SK-N-SH (cell line): Measurements from ENCODE around the gene LRRC8E. TPM values are rescaled to one million over a fixed set of nuclear protein-coding genes. Genes with fewer than 3 reads are reported as not detected.

Experiments used
- CTCF ChIA-PET: fragments of 300-600, 350-600 bp; formaldehyde crosslinking; extraction: SDS; loops from one replicate; lab custom pipeline; 2021; lab: Yijun Ruan, JAX
- POLR2A ChIA-PET: fragments of 350-600 bp; sonication (Branson Sonifier 250); formaldehyde crosslinking; extraction: SDS; loops from one replicate; lab custom pipeline; 2020; ENCODE audit warnings: antibody characterized with exemption, inconsistent platforms; lab: Yijun Ruan, JAX
- DNase-seq: peaks from one replicate; pipeline ENCODE4 v3.0.0; 2012
- H2AFZ ChIP-seq: fragments of 200-600 bp; sonication (generic); 2 replicates; pipeline ENCODE4 v1.8.1; 2016; ENCODE audit warnings: antibody characterized with exemption, mild to moderate bottlenecking, low read depth
- H3F3A ChIP-seq: fragments of 200-600 bp; sonication (generic); replicated peaks from 2 replicates; pipeline ENCODE3; 2016; ENCODE audit warnings: antibody characterized with exemption, mild to moderate bottlenecking; ENCODE audit not compliant: insufficient read depth
- H3K27ac ChIP-seq, 2 experiments: fragments of 200-500 bp in 1 of 2; fragments of 200-600 bp in 1 of 2; sonication (Bioruptor generic) in 1 of 2; sonication (generic), shearing (Covaris generic) in 1 of 2; 2 replicates each; pipeline versions ENCODE4 v1.5.1 to v1.6.1; 2014 to 2016; ENCODE audit warnings: low read depth in 2 of 2, inconsistent platforms in 1 of 2, low read length in 1 of 2, mild to moderate bottlenecking in 1 of 2, mixed read lengths in 1 of 2
- H3K27me3 ChIP-seq: fragments of 200-600 bp; sonication (generic), shearing (Covaris generic); 2 replicates; pipeline ENCODE4 v1.6.1; 2016; ENCODE audit warnings: mixed run types; ENCODE audit not compliant: insufficient read depth
- H3K36me3 ChIP-seq, 2 experiments: fragments of 200-500 bp in 1 of 2; fragments of 200-600 bp in 1 of 2; sonication (Bioruptor generic) in 1 of 2; sonication (generic) in 1 of 2; replicated peaks in 1 of 2; 2 replicates each; pipeline versions ENCODE3 to v1.5.1; 2014 to 2016; ENCODE audit warnings: low read length in 1 of 2, mild to moderate bottlenecking in 1 of 2; ENCODE audit not compliant: insufficient read depth in 2 of 2, control insufficient read depth in 1 of 2
- H3K4me1 ChIP-seq, 2 experiments: fragments of 200-500 bp in 1 of 2; fragments of 200-600 bp in 1 of 2; sonication (Bioruptor generic) in 1 of 2; sonication (generic), shearing (Covaris generic) in 1 of 2; 2 replicates each; pipeline versions ENCODE4 v1.5.1 to v1.6.1; 2014 to 2016; ENCODE audit warnings: low read depth in 1 of 2, low read length in 1 of 2, mixed run types in 1 of 2; ENCODE audit not compliant: insufficient read depth in 2 of 2, control insufficient read depth in 1 of 2
- H3K4me2 ChIP-seq: fragments of 200-600 bp; sonication (generic), shearing (Covaris generic); 2 replicates; pipeline ENCODE4 v1.6.1; 2017; ENCODE audit warnings: mixed run types
- H3K4me3 ChIP-seq, 2 experiments: fragments of 200-500 bp in 1 of 2; fragments of 200-600 bp in 1 of 2; sonication (Bioruptor generic) in 1 of 2; sonication (generic), shearing (Covaris generic) in 1 of 2; 2 replicates each; pipeline versions ENCODE4 v1.5.1 to v1.8.1; 2014 to 2016; ENCODE audit warnings: low read depth in 2 of 2, inconsistent platforms in 1 of 2, low read length in 1 of 2, mild to moderate bottlenecking in 1 of 2, mixed read lengths in 1 of 2, moderate library complexity in 1 of 2
- H3K79me2 ChIP-seq: fragments of 200-600 bp; sonication (generic); 2 replicates; pipeline ENCODE4 v1.8.1; 2017; ENCODE audit warnings: mild to moderate bottlenecking; ENCODE audit not compliant: insufficient read depth
- H3K9ac ChIP-seq: fragments of 200-600 bp; sonication (generic); 2 replicates; pipeline ENCODE4 v1.6.1; 2017; ENCODE audit warnings: mixed run types
- H3K9me2 ChIP-seq: fragments of 200-600 bp; sonication (generic); 2 replicates; pipeline ENCODE4 v1.6.1; 2017; ENCODE audit warnings: mixed run types
- H3K9me3 ChIP-seq: fragments of 200-600 bp; sonication (generic); 2 replicates; pipeline ENCODE4 v1.6.1; 2017; ENCODE audit warnings: mixed run types, mild to moderate bottlenecking, moderate library complexity
- H4K20me1 ChIP-seq: fragments of 200-600 bp; sonication (generic); 2 replicates; pipeline ENCODE4 v1.6.1; 2017; ENCODE audit warnings: mild to moderate bottlenecking, mixed run types; ENCODE audit not compliant: insufficient read depth
- EZH2phosphoT487 ChIP-seq: fragments of 200-600 bp; sonication (generic); IDR thresholded peaks from 2 replicates; pipeline ENCODE4 v1.6.1; 2017; ENCODE audit warnings: low read depth, mixed run types, mild to moderate bottlenecking, antibody characterized with exemption, moderate library complexity, borderline replicate concordance
- FOSL2 ChIP-seq: IDR thresholded peaks from 2 replicates; pipeline ENCODE4 v1.4.0; 2012; ENCODE audit warnings: low read depth, mild to moderate bottlenecking, moderate library complexity, borderline replicate concordance
- FOXJ3 ChIP-seq: sonication (generic); formaldehyde crosslinking; IDR thresholded peaks from 2 replicates; pipeline ENCODE4 v1.5.1; 2020; ENCODE audit warnings: mild to moderate bottlenecking, missing genetic modification reagents
- IRF3 ChIP-seq: fragments of 150-350 bp; IDR thresholded peaks from 2 replicates; pipeline ENCODE4 v1.6.1; 2016; ENCODE audit warnings: mild to moderate bottlenecking, low read depth, low read length
- JUND ChIP-seq: IDR thresholded peaks from 2 replicates; pipeline ENCODE4 v1.4.0; 2012
- MAX ChIP-seq: IDR thresholded peaks from 2 replicates; pipeline ENCODE4 v1.4.0; 2012; ENCODE audit warnings: low read depth
- NFIC ChIP-seq: IDR thresholded peaks from 2 replicates; pipeline ENCODE4 v1.4.0; 2012; ENCODE audit warnings: borderline replicate concordance
- POLR2AphosphoS5 ChIP-seq: IDR thresholded peaks from 2 replicates; pipeline ENCODE4 v1.6.1; 2012; ENCODE audit warnings: low read depth, low read length
- RCOR1 ChIP-seq: fragments of 150-350 bp; IDR thresholded peaks from 2 replicates; pipeline ENCODE4 v1.6.1; 2017; ENCODE audit warnings: antibody characterized with exemption, low read length
- TCF12 ChIP-seq: IDR thresholded peaks from 2 replicates; pipeline ENCODE4 v1.4.0; 2012
- TEAD4 ChIP-seq: IDR thresholded peaks from 2 replicates; pipeline ENCODE4 v1.4.0; 2012; ENCODE audit warnings: mild to moderate bottlenecking, borderline replicate concordance; ENCODE audit not compliant: insufficient read depth
- ZBTB33 ChIP-seq: IDR thresholded peaks from 2 replicates; pipeline ENCODE4 v1.4.0; 2012; ENCODE audit warnings: low read depth, borderline replicate concordance
- WGBS: methylation state at CpG from one replicate; pipeline ENCODE4 v1.1.6; 2017; ENCODE audit warnings: low lambda C conversion rate; 5-methylcytosine and 5-hydroxymethylcytosine counted together
- polyA plus RNA-seq, 3 experiments: library from polyadenylated mRNA; depleted of rRNA; stranded (reverse); fragments of >200 nt; gene quantifications; 2 replicates each; pipeline ENCODE4 v1.2.3, GENCODE V29; 2012

The LRRC8E gene
- polyA plus RNA-seq, 1 of the 3 experiments (the other 2 are of a cell fraction), result 0.02 TPM

GRCh38 chr19:7868671-7869452, 19.4 kb upstream of the LRRC8E start:
- no peaks in the 10 kb centered on the region for H3K27me3 ChIP-seq

GRCh38 chr19:7869453-7869909, 18.8 kb upstream of the LRRC8E start:
- POLR2A ChIA-PET, result interaction anchor here (1.9 kb wide), 1 partner anchor 51 kb away, joined by 8 read pairs; the partner anchor contains the start of gene SNAPC2
- 83% methylated on average over 16 of the region's 47 CpGs for WGBS
- H3K4me2 ChIP-seq, result no peak overlapping the region
- no peak overlapping the region for H3K4me3 ChIP-seq
- peaks cover 14% of the 10 kb centered on the region for H3F3A ChIP-seq
- no peak overlapping the region for H2AFZ ChIP-seq
- no peaks in the 10 kb centered on the region for H4K20me1 ChIP-seq
- H3K27me3 ChIP-seq, result no peaks in the 10 kb centered on the region
- no peaks in the 10 kb centered on the region for H3K9me3 ChIP-seq
- no peaks in the 10 kb centered on the region for H3K36me3 ChIP-seq
- no peak overlapping the region for H3K27ac ChIP-seq
- H3K79me2 ChIP-seq, result no peaks in the 10 kb centered on the region
- no peaks in the 10 kb centered on the region for H3K9me2 ChIP-seq
- CTCF ChIA-PET, result interaction anchor here (1.0 to 1.9 kb wide), 3 partner anchors 16 to 189 kb away, joined by 3 to 5 read pairs (median 3); partner anchors contain the start of gene TRAPPC5
- no peak overlapping the region for H3K9ac ChIP-seq
- peaks cover 0 to 26% of the 10 kb centered on the region in 2 experiments; a peak in 2 of 4 replicates for H3K4me1 ChIP-seq
- TF ChIP-seq TEAD4 (no peak), MAX (no peak), RCOR1 (no peak), FOXJ3 (no peak)
- peak; percentile 84 for DNase-seq

More at GRCh38 chr19:7868671-7869452, 19.4 kb upstream of the LRRC8E start:
- no peak overlapping the region for H3K4me3 ChIP-seq
- H3K4me1 ChIP-seq, result peaks cover 0 to 26% of the 10 kb centered on the region in 2 experiments; a peak in 2 of 4 replicates
- H4K20me1 ChIP-seq, result no peaks in the 10 kb centered on the region
- no peaks in the 10 kb centered on the region for H3K9me2 ChIP-seq
- H3K36me3 ChIP-seq, result no peaks in the 10 kb centered on the region
- no peaks in the 10 kb centered on the region for H3K9me3 ChIP-seq
- CTCF ChIA-PET, result interaction anchor here (1.0 to 1.9 kb wide), 3 partner anchors 15 to 188 kb away, joined by 3 to 5 read pairs (median 3); partner anchors contain the start of gene TRAPPC5
- H3F3A ChIP-seq, result peaks cover 14% of the 10 kb centered on the region
- POLR2A ChIA-PET, result interaction anchor here (1.9 kb wide), 1 partner anchor 52 kb away, joined by 8 read pairs; the partner anchor contains the start of gene SNAPC2
- no peak overlapping the region for H3K4me2 ChIP-seq
- H2AFZ ChIP-seq, result no peak overlapping the region
- no peak for TF ChIP-seq EZH2phosphoT487
- TF ChIP-seq MAX, result no peak
- TF ChIP-seq JUND, result no peak
- TF ChIP-seq, all 33 proteins: peak for 0
- no peak overlapping the region for H3K9ac ChIP-seq
- peak; percentile 61 for DNase-seq
- H3K79me2 ChIP-seq, result no peaks in the 10 kb centered on the region
- H3K27ac ChIP-seq, result no peak overlapping the region
- WGBS, result 93% methylated on average over 42 of the region's 67 CpGs

GRCh38 chr19:7869910-7870511, 18.3 kb upstream of the LRRC8E start:
- no peak for TF ChIP-seq IRF3
- TF ChIP-seq ZBTB33, result no peak
- no peak for TF ChIP-seq JUND
- TF ChIP-seq TCF12, result no peak
- no peak for TF ChIP-seq FOSL2
- TF ChIP-seq NFIC, result no peak
- no peak for TF ChIP-seq POLR2AphosphoS5
- Histone ChIP-seq H2AFZ (no peak overlapping the region), H3K9me3 (no peaks in the 10 kb centered on the region), H3K9me2 (no peaks in the 10 kb centered on the region), H3K27me3 (no peaks in the 10 kb centered on the region), H3F3A (peaks cover 14% of the 10 kb centered on the region), H3K36me3 (no peaks in the 10 kb centered on the region), H3K9ac (no peak overlapping the region), H3K79me2 (no peaks in the 10 kb centered on the region), H4K20me1 (no peaks in the 10 kb centered on the region), H3K4me2 (no peak overlapping the region), H3K4me1 (peaks cover 0 to 30% of the 10 kb centered on the region in 2 experiments; a peak in 2 of 4 replicates), H3K4me3 (no peak overlapping the region), H3K27ac (no peak overlapping the region)
- WGBS, result 85% methylated on average over 30 of the region's 30 CpGs
- DNase-seq, result peak; percentile 71
- ChIA-PET POLR2A (interaction anchor here (0.6 to 1.9 kb wide), 2 partner anchors 13 to 51 kb away, joined by 4 to 8 read pairs; partner anchors contain the start of gene SNAPC2), CTCF (interaction anchor here (1.0 to 1.9 kb wide), 2 partner anchors 16 to 189 kb away, joined by 3 to 5 read pairs; partner anchors contain the start of gene TRAPPC5)
